GM19438 (cell line): ENCODE data around the gene ADRB1.

Experiments
- ATAC-seq: cut with Tn5 transposase; IDR thresholded peaks from one replicate; pipeline ENCODE4 v1.9.1; 2021; ENCODE audit warnings: low read depth; ENCODE audit not compliant: unreplicated experiment

The ADRB1 gene

DNA sequence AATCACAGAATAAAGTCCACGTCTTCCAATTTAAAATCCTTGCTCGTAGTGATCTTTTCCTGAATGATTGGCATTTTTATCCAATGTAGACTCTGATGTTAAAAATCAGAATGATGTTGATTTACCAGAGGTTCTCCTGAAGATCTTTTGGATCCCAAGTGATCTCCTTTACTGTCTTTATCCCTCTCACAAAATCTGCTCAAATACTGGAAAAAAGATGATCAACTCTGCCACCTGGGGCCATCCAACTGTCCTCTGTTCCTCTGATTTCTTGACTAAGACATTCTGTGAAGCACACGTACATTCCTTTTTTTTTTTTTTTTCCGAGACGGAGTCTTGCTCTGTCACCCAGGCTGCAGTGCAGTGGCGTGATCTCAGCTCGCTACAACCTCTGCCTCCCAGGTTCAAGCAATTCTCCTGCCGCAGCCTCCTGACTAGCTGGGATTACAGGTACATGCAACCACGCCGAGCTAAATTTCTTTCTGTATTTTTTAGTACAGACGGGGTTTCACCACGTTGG is 18.0 kb upstream of the ADRB1 start:
- no peak for ATAC-seq

DNA sequence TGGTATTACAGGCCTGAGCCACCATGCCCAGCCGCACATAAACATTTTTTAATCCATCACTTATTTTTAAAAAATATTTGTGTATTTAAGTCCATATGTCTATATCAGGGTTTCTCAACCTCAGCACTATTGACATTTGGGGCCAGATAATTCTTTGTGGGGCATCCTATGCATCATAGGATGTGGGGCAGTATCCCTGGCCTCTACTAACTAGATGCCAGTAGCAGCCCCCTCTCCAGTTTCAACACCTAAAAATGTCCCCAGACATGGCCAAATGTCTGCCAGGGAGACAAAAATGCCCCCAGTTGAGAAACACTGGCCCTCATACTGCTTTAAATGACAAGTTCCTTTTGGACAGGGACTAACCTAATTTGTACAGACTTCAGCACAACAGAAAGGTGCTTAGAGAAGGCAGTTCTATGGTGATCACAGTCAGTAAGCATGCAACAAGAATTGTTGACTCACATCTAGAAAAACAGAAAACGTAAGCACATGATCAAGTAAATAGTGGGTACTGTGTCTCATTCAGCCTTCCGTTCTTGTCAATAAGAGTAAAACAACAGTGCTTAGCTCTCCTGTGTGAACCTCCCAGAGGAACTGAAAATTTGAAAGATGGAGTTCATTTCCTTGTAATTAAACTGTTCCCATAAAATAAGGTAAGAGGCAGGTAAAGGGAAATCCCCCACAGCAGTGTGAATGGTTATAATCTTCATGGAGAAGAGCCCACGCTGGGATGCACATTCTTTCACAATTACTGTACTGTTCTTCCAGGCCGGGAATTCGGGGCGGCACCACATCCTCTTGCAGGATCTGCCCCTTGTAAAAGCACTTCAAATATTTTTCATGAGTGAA is 17.3 kb upstream of the ADRB1 start:
- ATAC-seq = no peak

DNA sequence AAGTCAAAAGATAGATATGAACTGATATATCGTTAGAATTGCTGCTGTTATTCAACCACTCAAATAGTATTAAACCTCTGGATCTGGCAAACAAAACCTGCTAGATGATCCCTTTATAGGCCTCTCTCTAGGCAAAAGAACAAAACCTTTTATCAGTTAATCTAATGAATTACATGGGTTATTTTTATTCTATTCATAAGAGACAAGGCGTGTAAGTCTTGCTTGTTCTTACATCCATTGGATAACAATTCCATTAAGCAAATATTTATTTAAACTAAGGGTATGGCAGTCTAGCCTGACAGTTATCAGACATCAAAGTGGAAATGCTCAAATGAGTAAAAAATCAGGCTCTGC is 16.6 kb upstream of the ADRB1 start:
- no peak for ATAC-seq

DNA sequence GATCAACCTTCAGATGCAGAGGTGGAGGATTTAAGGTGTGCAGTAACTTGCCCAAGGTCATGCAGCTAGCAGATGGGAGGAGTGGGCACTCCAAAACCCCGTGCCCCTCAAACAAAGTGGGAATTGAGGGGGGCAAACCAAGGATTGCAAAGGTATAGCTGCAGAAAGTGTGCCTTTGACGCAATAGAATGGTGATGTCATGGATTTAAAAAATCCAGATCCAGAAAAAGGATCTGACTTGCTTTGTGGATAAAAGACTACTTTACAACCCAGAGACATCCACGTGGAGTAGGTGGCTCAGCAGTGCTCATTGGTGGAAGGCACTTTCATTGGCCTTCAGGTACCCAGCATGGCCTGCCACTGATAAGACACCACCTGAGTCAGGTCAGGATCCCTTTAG is 15.7 kb upstream of the ADRB1 start:
- ATAC-seq = no peak

DNA sequence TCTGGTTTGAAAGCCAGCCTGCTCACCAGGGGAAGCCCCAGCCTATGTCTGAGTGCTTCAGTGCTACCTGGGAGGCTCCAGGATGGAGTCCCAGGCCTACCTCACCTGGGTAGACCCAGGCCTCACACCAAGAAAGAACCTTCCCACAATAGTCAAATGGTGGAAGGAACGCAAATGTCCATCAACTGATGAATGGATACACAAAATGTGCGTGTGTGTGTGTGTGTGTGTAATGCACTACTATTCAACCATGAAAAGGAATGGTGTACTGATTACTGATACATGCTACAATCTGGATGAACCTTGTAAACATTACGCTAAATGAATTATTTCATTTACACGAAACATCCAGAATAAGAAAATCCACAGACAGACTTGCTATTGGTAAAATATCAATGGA is 15.2 kb upstream of the ADRB1 start:
- ATAC-seq = no peak

DNA sequence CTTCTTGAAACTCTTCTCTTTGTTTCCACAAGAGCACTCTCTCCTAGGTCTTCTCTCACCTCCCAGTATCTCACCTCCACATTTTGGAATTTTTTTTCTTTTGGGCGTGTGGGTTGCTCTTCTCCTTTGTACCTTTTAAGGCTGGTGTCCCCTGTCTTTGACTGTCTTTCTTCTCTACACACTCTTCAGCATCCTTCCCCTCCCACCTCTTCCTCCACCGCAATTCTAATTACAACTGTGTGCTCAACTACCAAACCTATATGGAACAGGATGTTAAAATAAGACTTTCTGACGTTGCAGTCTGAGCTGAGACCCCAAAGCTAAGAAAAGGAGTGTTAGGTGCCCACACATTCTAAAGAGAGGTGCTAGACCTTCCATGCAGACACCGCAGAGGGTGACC is 14.0 kb upstream of the ADRB1 start:
- no peak for ATAC-seq

DNA sequence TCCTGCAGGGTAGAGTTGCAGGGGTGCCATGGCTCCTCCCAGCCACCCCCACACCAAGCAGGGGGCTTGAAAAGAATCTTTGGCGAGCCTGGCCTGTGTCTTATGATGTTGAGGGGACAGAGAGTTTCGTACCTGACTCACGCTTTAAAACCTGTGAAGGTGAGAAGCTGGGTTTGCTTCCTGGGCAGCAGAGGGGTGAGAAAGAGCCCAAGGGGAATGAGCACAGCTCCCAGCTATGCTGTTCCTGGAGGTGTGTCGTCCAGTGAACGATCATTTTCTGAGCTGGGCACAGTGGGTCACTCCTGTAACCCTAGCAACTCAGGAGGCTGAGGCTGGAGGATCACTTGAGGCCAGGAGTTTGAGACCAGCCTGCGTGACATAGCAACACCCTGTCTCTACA is 13.5 kb upstream of the ADRB1 start:
- no peak for ATAC-seq

DNA sequence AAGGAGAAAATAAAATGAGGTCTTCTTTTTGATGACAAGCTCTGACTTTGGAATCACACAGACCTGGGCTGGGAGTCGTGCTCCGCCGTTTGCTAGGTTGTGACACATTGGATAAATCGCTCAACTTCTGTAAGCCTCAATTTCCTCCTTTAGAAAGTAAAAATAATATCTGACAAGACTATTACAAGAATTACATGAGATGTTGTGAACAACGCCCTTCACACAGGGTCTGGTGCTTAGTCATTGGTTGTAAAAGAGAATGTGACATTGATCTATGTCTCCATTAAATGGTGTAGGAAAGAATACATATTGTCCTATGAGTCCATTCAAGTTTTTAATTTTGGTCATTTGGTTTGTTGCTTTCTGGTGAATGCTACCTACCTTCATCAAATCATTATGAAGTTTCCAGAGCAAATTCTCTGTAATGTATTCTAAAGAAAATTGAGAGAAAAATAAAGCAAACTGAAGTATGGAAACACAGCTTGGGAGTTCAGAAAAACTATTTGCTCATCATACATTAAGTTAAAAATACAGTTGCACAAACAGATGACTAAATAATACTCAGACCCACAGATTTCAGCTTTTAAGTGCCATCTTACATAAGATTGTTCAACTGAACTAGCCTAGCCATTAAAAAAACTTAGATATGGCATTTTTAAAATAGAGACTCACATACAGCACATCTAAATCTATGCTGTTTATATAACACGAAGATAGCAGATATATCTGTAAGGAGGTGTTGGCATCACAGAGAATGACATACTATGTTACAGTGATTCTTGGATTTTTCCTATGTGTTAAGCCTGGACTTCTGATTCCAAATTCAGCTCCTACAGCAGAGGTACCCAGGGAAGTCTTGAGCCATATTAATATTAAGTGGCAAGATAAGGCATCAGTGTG is 12.3 kb upstream of the ADRB1 start:
- ATAC-seq = no peak

DNA sequence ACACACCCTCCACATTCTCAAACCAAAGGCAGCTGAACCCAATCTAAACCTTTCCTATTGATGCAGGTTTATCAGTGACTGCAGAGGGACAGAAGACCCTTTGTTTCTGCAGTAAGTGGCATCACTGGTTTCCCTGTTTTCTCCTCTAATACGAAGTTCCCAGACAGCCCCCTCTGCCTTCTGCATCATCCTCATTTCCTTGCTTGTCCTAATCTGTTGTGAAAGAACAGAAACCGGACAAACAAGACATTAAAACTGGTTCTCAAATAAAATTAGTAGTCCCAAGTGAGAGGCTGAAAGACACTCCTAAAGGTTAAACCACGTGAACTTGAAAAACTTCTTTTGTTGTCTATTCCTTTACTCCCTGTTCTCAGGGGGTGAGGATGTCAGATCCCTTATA is 10.1 kb upstream of the ADRB1 start:
- ATAC-seq = no peak

DNA sequence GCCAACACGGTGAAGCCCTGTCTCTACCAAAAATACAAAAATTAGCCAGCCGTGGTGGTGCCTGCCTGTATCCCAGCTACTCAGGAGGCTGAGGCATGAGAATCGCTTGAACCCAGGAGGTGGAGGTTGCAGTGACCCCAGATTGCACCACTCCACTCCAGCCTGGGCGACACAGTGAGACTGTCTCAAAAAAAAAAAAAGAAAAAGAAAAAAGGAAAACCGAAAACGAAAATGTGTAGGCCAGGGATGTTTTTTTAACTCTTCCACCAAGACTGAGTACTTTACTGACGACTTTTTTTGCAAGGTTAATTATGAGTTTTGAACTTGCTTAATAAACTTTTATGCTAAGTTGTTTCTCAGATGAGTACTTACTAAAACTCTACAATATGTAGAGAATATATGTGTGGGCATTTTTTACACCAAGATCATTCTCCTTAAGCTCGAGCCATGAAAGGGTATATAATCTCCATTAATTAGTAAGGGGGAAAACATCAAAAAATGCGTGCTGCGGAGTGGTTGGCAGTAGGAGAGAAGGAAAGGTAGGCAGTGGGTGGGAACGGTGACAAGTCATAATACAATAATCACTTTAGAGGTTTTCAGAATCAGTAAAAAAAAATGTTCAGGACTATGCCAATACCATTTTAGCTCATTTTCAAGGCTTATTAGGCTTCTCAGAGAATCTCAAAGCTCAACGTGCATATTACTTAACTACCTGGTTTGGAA is 8.6 kb upstream of the ADRB1 start:
- no peak for ATAC-seq

DNA sequence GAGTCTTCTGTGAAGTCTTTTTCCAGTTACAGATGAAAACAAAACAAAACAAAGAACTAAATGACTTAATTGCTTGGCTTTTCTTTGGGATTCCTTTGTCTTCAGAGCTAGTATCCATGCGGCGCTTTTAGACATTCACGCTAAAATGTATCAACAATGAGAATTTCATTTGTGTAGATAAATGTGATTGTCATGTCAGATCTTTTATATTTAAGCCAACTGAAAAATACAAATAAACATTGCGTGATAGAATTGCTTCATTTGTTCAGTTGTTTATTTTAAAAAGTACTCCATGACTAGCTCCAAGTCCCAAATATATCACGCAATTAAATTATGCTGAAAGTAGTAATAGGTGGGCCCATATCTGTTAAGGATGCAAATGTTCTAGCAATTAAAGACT is 7.9 kb upstream of the ADRB1 start:
- no peak for ATAC-seq

DNA sequence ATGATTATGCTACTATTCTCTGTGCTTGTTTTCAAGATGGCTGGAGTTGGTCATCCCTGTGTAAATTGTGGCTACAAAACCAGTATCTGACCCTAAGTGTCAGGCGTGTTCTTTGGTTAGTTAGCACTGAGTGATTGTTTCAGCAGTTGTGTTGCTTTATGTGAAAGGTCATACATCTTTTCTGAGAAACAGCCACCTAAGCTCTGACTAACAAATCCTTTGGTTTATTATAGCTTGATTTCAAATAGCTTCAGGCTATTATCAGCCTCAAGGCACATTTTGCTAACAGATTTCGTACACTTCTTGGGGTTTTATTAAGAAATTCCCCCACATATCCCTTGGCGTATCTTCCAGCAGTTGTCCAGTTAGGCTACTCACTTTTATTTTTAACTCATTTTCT is 4.8 kb upstream of the ADRB1 start:
- no peak for ATAC-seq

DNA sequence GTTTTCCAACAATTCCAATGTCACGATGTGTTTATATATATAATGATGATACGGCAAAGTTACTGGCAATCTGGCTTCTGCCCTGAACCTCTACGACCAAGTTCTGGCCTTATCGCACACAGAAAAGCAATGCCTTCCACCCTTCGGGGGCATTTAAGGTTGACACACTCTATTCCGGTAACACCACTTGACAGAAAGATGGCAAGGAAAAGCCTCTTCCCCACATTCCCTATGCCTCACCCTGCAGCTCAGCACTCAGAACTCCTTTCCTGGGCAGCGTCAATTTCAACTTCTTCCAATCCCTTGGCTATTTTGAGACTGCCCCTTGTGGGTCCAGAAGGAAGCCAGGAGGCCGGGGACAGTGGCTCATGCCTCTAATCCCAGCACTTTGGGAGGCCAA is 2.5 kb upstream of the ADRB1 start:
- no peak for ATAC-seq

DNA sequence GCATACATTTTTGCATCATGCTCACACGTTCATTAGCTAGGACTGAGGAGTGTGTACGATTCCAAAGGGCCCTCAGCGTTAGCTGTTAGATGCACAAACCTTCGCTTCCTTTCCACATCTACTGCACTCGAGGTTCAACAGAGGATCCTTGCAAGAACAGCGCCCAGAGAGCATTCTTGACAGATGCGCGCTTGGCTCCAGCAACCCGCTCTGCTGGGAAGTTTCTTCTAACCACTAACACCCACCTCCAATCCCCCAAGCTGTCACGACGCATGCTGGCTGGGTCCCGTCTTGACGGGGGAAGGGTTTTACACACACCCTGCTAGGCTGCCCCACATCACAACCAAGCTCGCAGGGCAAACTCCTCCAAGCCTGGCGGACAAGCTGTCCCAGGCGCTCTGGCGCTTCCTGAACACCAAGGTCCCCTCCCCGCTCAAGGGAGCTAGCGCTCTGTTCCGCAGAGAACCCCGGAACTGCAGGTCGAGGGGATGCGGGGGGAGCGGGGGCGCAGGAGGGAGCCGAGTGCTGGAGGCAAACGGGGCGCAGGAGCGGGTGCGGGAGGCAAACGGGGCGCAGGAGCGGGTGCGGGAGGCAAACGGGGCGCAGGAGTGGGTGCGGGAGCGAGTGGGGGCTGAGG is 653 bp upstream of the ADRB1 start:
- peak; percentile 47 for ATAC-seq

DNA sequence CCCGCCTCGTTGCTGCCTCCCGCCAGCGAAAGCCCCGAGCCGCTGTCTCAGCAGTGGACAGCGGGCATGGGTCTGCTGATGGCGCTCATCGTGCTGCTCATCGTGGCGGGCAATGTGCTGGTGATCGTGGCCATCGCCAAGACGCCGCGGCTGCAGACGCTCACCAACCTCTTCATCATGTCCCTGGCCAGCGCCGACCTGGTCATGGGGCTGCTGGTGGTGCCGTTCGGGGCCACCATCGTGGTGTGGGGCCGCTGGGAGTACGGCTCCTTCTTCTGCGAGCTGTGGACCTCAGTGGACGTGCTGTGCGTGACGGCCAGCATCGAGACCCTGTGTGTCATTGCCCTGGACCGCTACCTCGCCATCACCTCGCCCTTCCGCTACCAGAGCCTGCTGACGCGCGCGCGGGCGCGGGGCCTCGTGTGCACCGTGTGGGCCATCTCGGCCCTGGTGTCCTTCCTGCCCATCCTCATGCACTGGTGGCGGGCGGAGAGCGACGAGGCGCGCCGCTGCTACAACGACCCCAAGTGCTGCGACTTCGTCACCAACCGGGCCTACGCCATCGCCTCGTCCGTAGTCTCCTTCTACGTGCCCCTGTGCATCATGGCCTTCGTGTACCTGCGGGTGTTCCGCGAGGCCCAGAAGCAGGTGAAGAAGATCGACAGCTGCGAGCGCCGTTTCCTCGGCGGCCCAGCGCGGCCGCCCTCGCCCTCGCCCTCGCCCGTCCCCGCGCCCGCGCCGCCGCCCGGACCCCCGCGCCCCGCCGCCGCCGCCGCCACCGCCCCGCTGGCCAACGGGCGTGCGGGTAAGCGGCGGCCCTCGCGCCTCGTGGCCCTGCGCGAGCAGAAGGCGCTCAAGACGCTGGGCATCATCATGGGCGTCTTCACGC is 825 bp downstream of the ADRB1 start:
- ATAC-seq = no peak

DNA sequence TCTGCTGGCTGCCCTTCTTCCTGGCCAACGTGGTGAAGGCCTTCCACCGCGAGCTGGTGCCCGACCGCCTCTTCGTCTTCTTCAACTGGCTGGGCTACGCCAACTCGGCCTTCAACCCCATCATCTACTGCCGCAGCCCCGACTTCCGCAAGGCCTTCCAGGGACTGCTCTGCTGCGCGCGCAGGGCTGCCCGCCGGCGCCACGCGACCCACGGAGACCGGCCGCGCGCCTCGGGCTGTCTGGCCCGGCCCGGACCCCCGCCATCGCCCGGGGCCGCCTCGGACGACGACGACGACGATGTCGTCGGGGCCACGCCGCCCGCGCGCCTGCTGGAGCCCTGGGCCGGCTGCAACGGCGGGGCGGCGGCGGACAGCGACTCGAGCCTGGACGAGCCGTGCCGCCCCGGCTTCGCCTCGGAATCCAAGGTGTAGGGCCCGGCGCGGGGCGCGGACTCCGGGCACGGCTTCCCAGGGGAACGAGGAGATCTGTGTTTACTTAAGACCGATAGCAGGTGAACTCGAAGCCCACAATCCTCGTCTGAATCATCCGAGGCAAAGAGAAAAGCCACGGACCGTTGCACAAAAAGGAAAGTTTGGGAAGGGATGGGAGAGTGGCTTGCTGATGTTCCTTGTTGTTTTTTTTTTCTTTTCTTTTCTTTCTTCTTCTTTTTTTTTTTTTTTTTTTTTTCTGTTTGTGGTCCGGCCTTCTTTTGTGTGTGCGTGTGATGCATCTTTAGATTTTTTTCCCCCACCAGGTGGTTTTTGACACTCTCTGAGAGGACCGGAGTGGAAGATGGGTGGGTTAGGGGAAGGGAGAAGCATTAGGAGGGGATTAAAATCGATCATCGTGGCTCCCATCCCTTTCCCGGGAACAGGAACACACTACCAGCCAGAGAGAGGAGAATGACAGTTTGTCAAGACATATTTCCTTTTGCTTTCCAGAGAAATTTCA is 1.7 kb downstream of the ADRB1 start:
- ATAC-seq = no peak

DNA sequence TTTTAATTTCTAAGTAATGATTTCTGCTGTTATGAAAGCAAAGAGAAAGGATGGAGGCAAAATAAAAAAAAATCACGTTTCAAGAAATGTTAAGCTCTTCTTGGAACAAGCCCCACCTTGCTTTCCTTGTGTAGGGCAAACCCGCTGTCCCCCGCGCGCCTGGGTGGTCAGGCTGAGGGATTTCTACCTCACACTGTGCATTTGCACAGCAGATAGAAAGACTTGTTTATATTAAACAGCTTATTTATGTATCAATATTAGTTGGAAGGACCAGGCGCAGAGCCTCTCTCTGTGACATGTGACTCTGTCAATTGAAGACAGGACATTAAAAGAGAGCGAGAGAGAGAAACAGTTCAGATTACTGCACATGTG is 2.4 kb downstream of the ADRB1 start:
- ATAC-seq = no peak

DNA sequence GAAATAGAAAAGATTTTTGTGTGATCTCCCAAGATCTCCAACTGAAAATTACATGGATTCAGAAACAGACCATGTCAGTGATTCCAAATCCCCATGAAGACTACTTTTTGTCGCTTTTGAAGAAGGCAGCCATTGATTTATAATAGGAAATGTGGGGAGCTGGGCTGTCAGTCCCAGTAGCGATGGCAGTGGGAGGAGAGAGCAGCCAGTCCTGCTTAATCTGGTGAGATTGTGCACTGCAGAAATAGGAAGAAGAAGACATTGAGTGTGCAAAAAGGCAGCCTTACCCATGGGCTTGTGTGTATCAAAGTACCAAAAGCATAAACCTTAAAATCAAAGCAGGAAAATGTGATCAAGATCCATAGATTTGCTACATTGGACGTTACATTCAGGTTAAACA is 4.8 kb downstream of the ADRB1 start:
- ATAC-seq = no peak

DNA sequence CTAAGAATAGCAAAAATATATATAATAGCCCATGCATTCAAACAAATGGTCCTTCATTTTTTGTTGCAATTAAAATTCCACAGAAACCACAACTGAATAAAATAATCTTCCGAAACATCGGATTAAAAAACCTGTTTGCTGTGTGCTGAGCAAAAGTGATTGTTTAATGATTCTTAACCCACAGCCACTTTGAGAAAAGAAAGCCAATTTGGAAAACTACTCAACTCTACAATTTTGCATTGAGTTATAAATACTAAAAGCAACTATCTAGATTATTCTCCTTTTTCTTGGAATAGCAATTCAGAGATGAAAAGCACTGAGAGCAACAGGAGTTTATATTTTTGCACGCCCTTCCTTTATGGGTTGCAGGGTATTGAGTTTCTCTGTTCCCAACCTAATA is 8.0 kb downstream of the ADRB1 start:
- ATAC-seq = no peak
